Heart left ventricle (tissue), 16 donors: ENCODE measurements around the gene ORC3. TPM values are rescaled to one million over a fixed set of nuclear protein-coding genes. Genes with fewer than 3 reads are reported as not detected.
"Not testable (repeated sequence)": the region's sequence is repeated elsewhere in the genome, so short reads cannot be mapped to it uniquely, and the experiment has no call there.

Experiments
- ATAC-seq, 4 donors: fragments of 200-7000 bp; cut with Tn5 transposase; one replicate each; pipeline ENCODE4 v1.9.1; 2020 to 2022; ENCODE audit warnings: moderate library complexity in 4 of 4, mild to moderate bottlenecking in 3 of 4, moderate number of reproducible peaks in 1 of 4
- DNase-seq, 5 donors: peaks; one replicate each; pipeline ENCODE4 v3.0.0-alpha.2; 2020
- H3K27ac ChIP-seq, 12 donors: fragments of 200-600 bp; sonication (generic) in 4 of 12; one replicate each; pipeline versions ENCODE4 v1.5.0 to v1.8.0; 2016 to 2022; ENCODE audit warnings: mild to moderate bottlenecking in 2 of 12
- H3K27me3 ChIP-seq, 9 donors: fragments of 200-600 bp; sonication (generic) in 2 of 9; one replicate each; pipeline versions ENCODE4 v1.5.1 to v1.8.0; 2016 to 2022; ENCODE audit warnings: mild to moderate bottlenecking in 3 of 9
- H3K36me3 ChIP-seq, 9 donors: fragments of 200-600 bp; sonication (generic) in 2 of 9; one replicate each; pipeline versions ENCODE4 v1.5.0 to v1.8.0; 2018 to 2022; ENCODE audit warnings: mild to moderate bottlenecking in 2 of 9
- H3K4me1 ChIP-seq, 12 donors: fragments of 200-600 bp; sonication (generic) in 4 of 12; one replicate each; pipeline versions ENCODE4 v1.5.0 to v1.8.0; 2016 to 2022; ENCODE audit warnings: mild to moderate bottlenecking in 3 of 12
- H3K4me3 ChIP-seq, 12 donors: fragments of 200-600 bp; sonication (generic) in 4 of 12; one replicate each; pipeline versions ENCODE4 v1.5.0 to v1.8.0; 2017 to 2022; ENCODE audit warnings: mild to moderate bottlenecking in 9 of 12, moderate library complexity in 4 of 12
- H3K9me3 ChIP-seq, 12 donors: fragments of 200-600 bp; sonication (generic) in 4 of 12; one replicate each; pipeline versions ENCODE4 v1.5.0 to v1.8.0; 2016 to 2022; ENCODE audit warnings: mild to moderate bottlenecking in 1 of 12
- POLR2A ChIP-seq, 2 donors: fragments of 450-650 bp; IDR thresholded peaks; one replicate each; pipeline ENCODE4 v1.6.1; 2017; ENCODE audit warnings: antibody characterized with exemption in 2 of 2, mild to moderate bottlenecking in 2 of 2, moderate library complexity in 2 of 2
- WGBS, 4 donors: extraction: QIAGEN DNeasy Blood & Tissue Kit in 2 of 4; methylation state at CpG; one replicate each; pipeline versions ENCODE4 v1.1.5 to v1.1.7; 2013 to 2018; 5-methylcytosine and 5-hydroxymethylcytosine counted together
- intact Hi-C, 10 donors: fragments of 100-400 bp; cut with DNase I; formaldehyde crosslinking; loops; one replicate each; pipeline versions ENCODE4 v1.11.1 to v1.14.2; 2022
- polyA plus RNA-seq, 2 donors: library from polyadenylated mRNA; stranded (reverse); fragments of 200-250 nt; gene quantifications; one replicate each; pipeline ENCODE4 v1.2.3, GENCODE V29; 2013
- total RNA-seq, 9 donors: library from RNA; depleted of rRNA in 2 of 9; stranded (reverse); fragments of >200 nt in 2 of 9; fragmentation: NEBNext Ultra II Directional in 3 of 9; extraction: Animal tissue kit (Norgen Biotek cat#: 25700) in 3 of 9; gene quantifications; one replicate each; pipeline versions ENCODE4 v1.1.0 to v1.2.4, GENCODE V29; 2016 to 2023
- TF ChIP-seq, protein P1 (sequence below), 12 donors: fragments of 200-600 bp; sonication (generic) in 4 of 12; IDR thresholded peaks; one replicate each; pipeline versions ENCODE4 v1.5.0 to v1.8.0; 2018 to 2022; ENCODE audit warnings: antibody characterized with exemption in 12 of 12, mild to moderate bottlenecking in 5 of 12
- donor health status: ischemic (EF 13 %, LVEDD 7.1; RV severe dilation, severe dysfunction).
- donor health status: healthy with polysubstance abuse.
- donor health status: DM: no; HTN: yes; CAD: no.
- donor health status: DM: no; HTN: no; CAD: no.
- donor health status: ischemic (EF 25% LVEDD 6.9; RV normal size, moderate dysfunction).
- donor health status: ischemic (EF 25% LVEDD 5.7; RV mildly dilated, moderate dysfunction).
- donor health status: healthy.
- donor health status: DM: yes; HTN: yes; CAD: no.
- donor health status: ischemic (EF 35%, LVEDD 5.7; RV mildly dilated, moderate dysfunction).
- donor health status: nonischemic (EF 11% LVEDD 7.7; RV severe dilation, severe dysfunction).
- donor health status: DM: yes; HTN: yes; CAD: no.
- donor health status: PGD.
- donor health status: ischemic (EF 29% LVEDD 5.4; RV normal size, mild dysfunction).
- donor health status: nonischemic (EF 23%, LVEDD 6.1; RV moderate dilation, normal function).

ORC3 gene
- total and polyA plus RNA-seq, 11 donors = 15.2 to 28.6 (median 20.0) TPM

DNA sequence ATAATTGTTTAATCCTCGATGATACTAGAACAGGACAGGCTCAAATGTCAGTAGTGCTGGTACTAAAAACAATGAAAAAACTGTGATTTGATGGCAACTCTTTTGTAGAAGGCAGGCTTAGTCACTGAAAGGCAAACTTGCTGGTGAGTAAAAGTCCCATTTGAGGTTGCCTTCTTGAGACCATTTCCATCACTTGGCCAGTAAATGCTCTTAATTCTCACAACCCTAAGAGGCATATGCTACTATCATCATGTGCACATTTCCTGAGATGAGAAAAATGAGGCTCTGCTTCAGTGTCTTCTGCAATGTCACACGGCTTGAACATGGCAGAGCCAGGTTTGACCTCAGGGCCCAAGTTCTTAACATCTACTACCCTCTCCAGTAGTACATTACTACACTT, 102.2 kb downstream of the ORC3 start:
- intact Hi-C loops = loop anchor here in 1 of 10 donors (10.0 kb wide), 1 partner anchor 537 kb away; the partner anchor contains the start of gene ZNF292
- WGBS, 4 donors = 65 to 82% (median 72%) methylated on average over 2 of the region's 2 CpGs
- Histone ChIP-seq H3K27me3 (no peaks in the 10 kb centered on the region), H3K36me3 (peaks cover 0 to 12% (median 0%) of the 10 kb centered on the region in 9 donors), H3K27ac (peak overlapping the region in 6 of 12 donors; percentile 29 to 77 (median 56)), H3K4me3 (no peak overlapping the region), H3K4me1 (peaks cover 3 to 94% (median 74%) of the 10 kb centered on the region in 12 donors), H3K9me3 (no peaks in the 10 kb centered on the region)
- DNase-seq (no peak), ATAC-seq (no peak)
- no peak for TF ChIP-seq POLR2A (IDR thresholded peaks at IDR 0.05)
- TF ChIP-seq, protein P1, sequence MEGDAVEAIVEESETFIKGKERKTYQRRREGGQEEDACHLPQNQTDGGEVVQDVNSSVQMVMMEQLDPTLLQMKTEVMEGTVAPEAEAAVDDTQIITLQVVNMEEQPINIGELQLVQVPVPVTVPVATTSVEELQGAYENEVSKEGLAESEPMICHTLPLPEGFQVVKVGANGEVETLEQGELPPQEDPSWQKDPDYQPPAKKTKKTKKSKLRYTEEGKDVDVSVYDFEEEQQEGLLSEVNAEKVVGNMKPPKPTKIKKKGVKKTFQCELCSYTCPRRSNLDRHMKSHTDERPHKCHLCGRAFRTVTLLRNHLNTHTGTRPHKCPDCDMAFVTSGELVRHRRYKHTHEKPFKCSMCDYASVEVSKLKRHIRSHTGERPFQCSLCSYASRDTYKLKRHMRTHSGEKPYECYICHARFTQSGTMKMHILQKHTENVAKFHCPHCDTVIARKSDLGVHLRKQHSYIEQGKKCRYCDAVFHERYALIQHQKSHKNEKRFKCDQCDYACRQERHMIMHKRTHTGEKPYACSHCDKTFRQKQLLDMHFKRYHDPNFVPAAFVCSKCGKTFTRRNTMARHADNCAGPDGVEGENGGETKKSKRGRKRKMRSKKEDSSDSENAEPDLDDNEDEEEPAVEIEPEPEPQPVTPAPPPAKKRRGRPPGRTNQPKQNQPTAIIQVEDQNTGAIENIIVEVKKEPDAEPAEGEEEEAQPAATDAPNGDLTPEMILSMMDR (IDR thresholded peaks at IDR 0.05) = no peak

DNA sequence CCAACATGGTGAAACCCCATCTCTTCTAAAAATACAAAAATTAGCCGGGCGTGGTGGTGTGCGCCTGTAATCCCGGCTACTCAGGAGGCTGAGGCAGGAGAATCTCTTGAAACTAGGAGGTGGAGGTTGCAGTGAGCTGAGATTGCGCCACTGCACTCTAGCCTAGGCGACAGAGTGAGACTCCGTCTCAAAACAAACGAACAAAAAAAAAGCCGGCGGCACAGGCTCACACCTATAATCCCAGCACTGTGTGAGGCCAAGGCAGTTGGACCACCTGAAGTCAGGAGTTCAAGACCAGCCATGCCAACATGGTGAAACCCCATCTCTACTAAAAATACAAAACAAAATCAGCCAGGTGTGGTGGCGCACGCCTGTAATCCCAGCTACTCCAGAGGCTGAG, 106.9 kb downstream of the ORC3 start:
- not testable (repeated sequence) for H3K27me3 ChIP-seq, H3K9me3 ChIP-seq, DNase-seq, H3K36me3 ChIP-seq, ATAC-seq
- peak overlapping the region in 1 of 12 donors; percentile 99 for H3K27ac ChIP-seq
- WGBS, 4 donors = 85 to 96% (median 92%) methylated on average over 12 of the region's 12 CpGs
- intact Hi-C loops = loop anchor here in 2 of 10 donors (5.0 to 10.0 kb wide), 2 partner anchors 35 to 542 kb away; partner anchors contain the start of gene ZNF292 (in 1 of the 2)
- H3K4me1 ChIP-seq = peaks cover 4 to 80% (median 60%) of the 10 kb centered on the region in 12 donors
- H3K4me3 ChIP-seq = peak overlapping the region in 2 of 12 donors; percentile 13 to 96

DNA sequence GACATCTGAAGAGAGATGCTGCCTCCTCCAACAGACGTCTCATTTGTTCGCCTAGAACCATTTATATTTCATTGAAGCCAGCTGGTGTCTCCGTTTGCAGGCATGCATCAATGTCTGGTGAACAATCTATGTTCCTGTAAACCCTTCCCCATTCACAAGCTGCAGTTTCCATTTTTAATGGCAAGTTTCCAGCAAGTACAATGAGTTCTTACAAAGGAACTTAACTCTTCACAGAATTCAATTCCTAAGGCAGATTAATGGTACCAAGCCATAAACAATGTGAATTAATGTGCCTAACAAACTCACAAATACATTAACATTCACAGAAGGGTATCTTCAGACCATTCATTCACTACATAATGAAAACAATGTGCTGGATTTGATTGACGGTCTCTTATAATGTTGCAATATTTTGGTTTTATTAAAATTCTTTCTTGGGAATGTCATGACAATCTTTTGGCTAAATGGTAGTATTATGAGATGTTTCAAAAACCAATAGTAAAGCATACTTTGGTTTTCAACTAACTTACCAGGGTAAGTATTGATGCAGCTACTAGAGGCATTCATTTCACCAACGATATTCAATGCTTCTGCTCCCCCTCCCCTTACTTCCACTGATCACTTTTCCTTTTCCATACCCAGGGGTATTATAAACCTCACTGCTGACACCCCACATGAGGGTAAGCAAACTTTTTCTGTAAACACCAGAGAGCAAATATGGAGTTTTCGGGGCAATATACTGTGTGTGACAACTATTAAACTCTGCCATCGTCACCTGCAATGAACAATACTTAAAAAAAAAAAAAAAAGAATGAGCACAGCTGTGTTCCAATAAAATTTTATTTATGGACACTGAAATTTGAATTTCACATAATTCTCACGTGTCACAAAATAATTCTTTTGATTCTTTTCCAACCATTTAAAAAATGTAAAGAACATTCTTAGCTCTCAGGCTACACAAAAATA, 107.9 kb downstream of the ORC3 start:
- WGBS, 4 donors = 29 to 42% (median 32%) methylated on average over 8 of the region's 8 CpGs
- no peak for TF ChIP-seq POLR2A (IDR thresholded peaks at IDR 0.05)
- TF ChIP-seq, protein P1 (IDR thresholded peaks at IDR 0.05) = no peak
- intact Hi-C loops = loop anchor here in 2 of 10 donors (5.0 to 10.0 kb wide), 2 partner anchors 36 to 543 kb away; partner anchors contain the start of gene ZNF292 (in 1 of the 2)
- H3K27me3 ChIP-seq = no peaks in the 10 kb centered on the region
- ATAC-seq (no peak), DNase-seq (no peak)
- H3K36me3 ChIP-seq = peaks cover 0 to 3% (median 0%) of the 10 kb centered on the region in 9 donors
- peaks cover 4 to 71% (median 51%) of the 10 kb centered on the region in 12 donors for H3K4me1 ChIP-seq
- H3K4me3 ChIP-seq = peak overlapping the region in 9 of 12 donors; percentile 63 to 98 (median 88)
- H3K9me3 ChIP-seq = no peaks in the 10 kb centered on the region
- peak overlapping the region in 10 of 12 donors; percentile 12 to 99 (median 64) for H3K27ac ChIP-seq

DNA sequence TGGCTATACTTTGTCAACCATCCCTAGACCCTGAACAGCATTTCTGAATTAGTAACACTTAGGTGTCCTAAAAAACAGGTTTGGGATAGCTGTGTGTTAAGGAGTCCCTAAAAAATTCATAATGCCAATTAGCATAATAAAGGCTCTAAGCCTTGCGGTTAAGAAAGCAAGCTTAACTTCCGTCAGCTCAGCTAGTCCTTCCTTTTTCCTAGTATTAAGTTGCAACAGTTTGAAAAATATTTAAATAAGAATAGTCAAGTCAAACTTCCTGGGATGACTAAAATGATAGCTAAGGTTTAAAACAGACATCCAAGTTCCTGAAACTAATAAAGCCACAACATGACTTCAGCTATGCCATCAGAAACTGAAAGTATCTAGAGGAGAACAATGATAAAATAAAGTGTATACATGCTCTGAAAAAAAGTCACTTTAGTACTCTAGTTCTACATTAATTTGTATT, 108.6 kb downstream of the ORC3 start:
- intact Hi-C loops = loop anchor here in 2 of 10 donors (5.0 to 10.0 kb wide), 2 partner anchors 36 to 544 kb away; partner anchors contain the start of gene ZNF292 (in 1 of the 2)
- WGBS, 4 donors = 6 to 31% (median 19%) methylated on average over 2 of the region's 2 CpGs
- peaks cover 4 to 70% (median 45%) of the 10 kb centered on the region in 12 donors for H3K4me1 ChIP-seq
- peak overlapping the region in 9 of 12 donors; percentile 12 to 99 (median 89) for H3K27ac ChIP-seq
- no peaks in the 10 kb centered on the region for H3K27me3 ChIP-seq
- no peak for ATAC-seq
- TF ChIP-seq, protein P1 (IDR thresholded peaks at IDR 0.05) = no peak
- TF ChIP-seq POLR2A (IDR thresholded peaks at IDR 0.05) = no peak
- peak overlapping the region in 11 of 12 donors; percentile 11 to 99 (median 88) for H3K4me3 ChIP-seq
- peaks cover 0 to 3% (median 0%) of the 10 kb centered on the region in 9 donors for H3K36me3 ChIP-seq
- no peaks in the 10 kb centered on the region for H3K9me3 ChIP-seq
- DNase-seq = no peak
